ENCODE results near the gene APBA2. TPM values are rescaled to one million over a fixed set of nuclear protein-coding genes. Genes with fewer than 3 reads are reported as not detected.
A peak's percentile ranks its signal among the peaks of the same experiment; 100 is the strongest.

Gene APBA2
- total RNA-seq, 2 donors from 2014 or later, result 11.8 to 16.4 TPM

- H3K27ac Mint-ChIP-seq, result no peak overlapping the region
- ATAC-seq, result no peak
Measured at GRCh38 chr15:29065571-29065970, 179.8 kb downstream of the APBA2 start.

GRCh38 chr15:29066310-29066709, 180.5 kb downstream of the APBA2 start:
- Mint-ChIP-seq H3K36me3 (peaks cover 10 to 16% of the 10 kb centered on the region in 2 donors), H3K27ac (no peak overlapping the region), H3K9me3 (peaks cover 0 to 6% of the 10 kb centered on the region in 2 donors)
- no peak for DNase-seq (ENCODE audit: low spot score in 2 of 2)
- no peak for ATAC-seq

More at GRCh38 chr15:29065571-29065970, 179.8 kb downstream of the APBA2 start:
- no peak for DNase-seq (ENCODE audit: low spot score in 2 of 2)
- peaks cover 10 to 16% of the 10 kb centered on the region in 2 donors for H3K36me3 Mint-ChIP-seq
- peaks cover 0 to 6% of the 10 kb centered on the region in 2 donors for H3K9me3 Mint-ChIP-seq

GRCh38 chr15:29066838-29067237, 181.1 kb downstream of the APBA2 start:
- no peak overlapping the region for H3K27ac Mint-ChIP-seq
- H3K9me3 Mint-ChIP-seq, result peaks cover 0 to 6% of the 10 kb centered on the region in 2 donors
- peaks cover 10 to 16% of the 10 kb centered on the region in 2 donors for H3K36me3 Mint-ChIP-seq
- DNase-seq (ENCODE audit: low spot score in 2 of 2), result no peak
- no peak for ATAC-seq

- DNase-seq (ENCODE audit: low spot score in 2 of 2) (no peak), ATAC-seq (no peak)
- Mint-ChIP-seq H3K36me3 (peaks cover 10 to 16% of the 10 kb centered on the region in 2 donors), H3K9me3 (peaks cover 0 to 6% of the 10 kb centered on the region in 2 donors), H3K27ac (no peak overlapping the region)
Measured at GRCh38 chr15:29067949-29068348, 182.2 kb downstream of the APBA2 start.

GRCh38 chr15:29070471-29071231, 184.9 kb downstream of the APBA2 start:
- Mint-ChIP-seq H3K27ac (no peak overlapping the region), H3K36me3 (peaks cover 10 to 16% of the 10 kb centered on the region in 2 donors), H3K9me3 (peaks cover 0 to 6% of the 10 kb centered on the region in 2 donors)
- no peak for ATAC-seq
- no peak for DNase-seq (ENCODE audit: low spot score in 2 of 2)

- no peak overlapping the region for H3K27ac Mint-ChIP-seq
- ATAC-seq (no peak), DNase-seq (ENCODE audit: low spot score in 2 of 2) (no peak)
- peaks cover 0 to 4% of the 10 kb centered on the region in 2 donors for H3K9me3 Mint-ChIP-seq
- peaks cover 7 to 11% of the 10 kb centered on the region in 2 donors for H3K36me3 Mint-ChIP-seq
Measured at GRCh38 chr15:29071232-29071881, 185.6 kb downstream of the APBA2 start.

GRCh38 chr15:29071882-29072273, 186.1 kb downstream of the APBA2 start:
- no peak for ATAC-seq
- peaks cover 0 to 3% of the 10 kb centered on the region in 2 donors for H3K9me3 Mint-ChIP-seq
- H3K27ac Mint-ChIP-seq, result peak overlapping the region in 1 of 2 donors; percentile 47
- DNase-seq (ENCODE audit: low spot score in 2 of 2), result no peak
- H3K36me3 Mint-ChIP-seq, result peaks cover 4 to 11% of the 10 kb centered on the region in 2 donors

GRCh38 chr15:29072444-29072843, 186.7 kb downstream of the APBA2 start:
- ATAC-seq, result no peak

GRCh38 chr15:29074045-29074444, 188.3 kb downstream of the APBA2 start:
- Mint-ChIP-seq H3K27ac (no peak overlapping the region), H3K9me3 (peaks cover 0 to 1% of the 10 kb centered on the region in 2 donors), H3K36me3 (peaks cover 4 to 7% of the 10 kb centered on the region in 2 donors)
- DNase-seq (ENCODE audit: low spot score in 2 of 2), result no peak
- ATAC-seq, result no peak

More at GRCh38 chr15:29072444-29072843, 186.7 kb downstream of the APBA2 start:
- Mint-ChIP-seq H3K36me3 (peaks cover 4 to 11% of the 10 kb centered on the region in 2 donors), H3K9me3 (peaks cover 0 to 3% of the 10 kb centered on the region in 2 donors), H3K27ac (peak overlapping the region in 1 of 2 donors; percentile 47)
- no peak for DNase-seq (ENCODE audit: low spot score in 2 of 2)

- Mint-ChIP-seq H3K36me3 (no peaks in the 10 kb centered on the region), H3K27ac (no peak overlapping the region), H3K9me3 (no peaks in the 10 kb centered on the region)
- ATAC-seq (no peak), DNase-seq (ENCODE audit: low spot score in 2 of 2) (no peak)
Measured at GRCh38 chr15:29078541-29078940, 192.8 kb downstream of the APBA2 start.

GRCh38 chr15:29079479-29079878, 193.7 kb downstream of the APBA2 start:
- DNase-seq (ENCODE audit: low spot score in 2 of 2), result no peak
- no peak for ATAC-seq
- H3K36me3 Mint-ChIP-seq, result peaks cover 0 to 1% of the 10 kb centered on the region in 2 donors
- H3K27ac Mint-ChIP-seq, result no peak overlapping the region
- H3K9me3 Mint-ChIP-seq, result peaks cover 0 to under 1% of the 10 kb centered on the region in 2 donors

- no peak overlapping the region for H3K27ac Mint-ChIP-seq
- DNase-seq (ENCODE audit: low spot score in 2 of 2), result peak in 1 of 2 donors; percentile 43
- H3K36me3 Mint-ChIP-seq, result peaks cover 4 to 6% of the 10 kb centered on the region in 2 donors
- H3K9me3 Mint-ChIP-seq, result peaks cover 0 to 9% of the 10 kb centered on the region in 2 donors
- ATAC-seq, result no peak
Measured at GRCh38 chr15:29081781-29082180, 196.0 kb downstream of the APBA2 start.

- Mint-ChIP-seq H3K9me3 (peaks cover 0 to 9% of the 10 kb centered on the region in 2 donors), H3K36me3 (peaks cover 4 to 6% of the 10 kb centered on the region in 2 donors), H3K27ac (no peak overlapping the region)
- DNase-seq (ENCODE audit: low spot score in 2 of 2) (no peak), ATAC-seq (no peak)
Measured at GRCh38 chr15:29083161-29083560, 197.4 kb downstream of the APBA2 start.

GRCh38 chr15:29083858-29084257, 198.1 kb downstream of the APBA2 start:
- Mint-ChIP-seq H3K27ac (no peak overlapping the region), H3K36me3 (peaks cover 4 to 6% of the 10 kb centered on the region in 2 donors), H3K9me3 (peaks cover 0 to 9% of the 10 kb centered on the region in 2 donors)
- DNase-seq (ENCODE audit: low spot score in 2 of 2) (no peak), ATAC-seq (no peak)

- Mint-ChIP-seq H3K9me3 (peaks cover 0 to 9% of the 10 kb centered on the region in 2 donors), H3K36me3 (peaks cover 4 to 6% of the 10 kb centered on the region in 2 donors), H3K27ac (no peak overlapping the region)
- DNase-seq (ENCODE audit: low spot score in 2 of 2), result peak in 1 of 2 donors; percentile 20
- no peak for ATAC-seq
Measured at GRCh38 chr15:29086001-29086400, 200.2 kb downstream of the APBA2 start.

- H3K36me3 Mint-ChIP-seq, result peaks cover 4 to 6% of the 10 kb centered on the region in 2 donors
- DNase-seq (ENCODE audit: low spot score in 2 of 2), result no peak
- H3K27ac Mint-ChIP-seq, result no peak overlapping the region
- peaks cover 0 to 9% of the 10 kb centered on the region in 2 donors for H3K9me3 Mint-ChIP-seq
- ATAC-seq, result no peak
Measured at GRCh38 chr15:29086891-29087290, 201.1 kb downstream of the APBA2 start.

All from activated naive CD4-positive, alpha-beta T cell treated with anti-CD3 and anti-CD28 coated beads, Interleukin-2, amount 50 U/mL, for 72 hours (primary cell).